HEK293T (cell line): ENCODE results near the gene RSPH6A.

Experiments used
- CTCF ChIA-PET: fragments of 350-600 bp; formaldehyde crosslinking; extraction: SDS; loops from one replicate; lab custom pipeline; 2021; ENCODE audit warnings: antibody characterized with exemption, inconsistent platforms; lab: Yijun Ruan, JAX
- POLR2A ChIA-PET: fragments of 350-600 bp; formaldehyde crosslinking; extraction: SDS; loops from one replicate; lab custom pipeline; 2020; ENCODE audit warnings: antibody characterized with exemption, inconsistent platforms; lab: Yijun Ruan, JAX
- DNase-seq: peaks from one replicate; pipeline ENCODE4 v3.0.0; 2012; ENCODE audit warnings: mixed read lengths; ENCODE audit errors: extremely low spot score
- ARNT ChIP-seq: fragments of 450-650 bp; IDR thresholded peaks from 2 replicates; pipeline ENCODE4 v1.6.1; 2017; ENCODE audit warnings: mild to moderate bottlenecking
- BHLHE40 ChIP-seq: fragments of 450-650 bp; IDR thresholded peaks from 2 replicates; pipeline ENCODE4 v1.6.1; 2016; ENCODE audit warnings: mild to moderate bottlenecking, moderate library complexity, borderline replicate concordance
- CTBP1 ChIP-seq: fragments of 450-650 bp; IDR thresholded peaks from 2 replicates; pipeline ENCODE4 v1.6.1; 2016; ENCODE audit warnings: borderline replicate concordance
- ELF4 ChIP-seq: fragments of 450-650 bp; IDR thresholded peaks from 2 replicates; pipeline ENCODE4 v1.6.1; 2017; ENCODE audit warnings: antibody characterized with exemption
- FOXA1 ChIP-seq: fragments of 450-650 bp; IDR thresholded peaks from 2 replicates; pipeline ENCODE4 v1.6.1; 2016; ENCODE audit warnings: mild to moderate bottlenecking
- FOXK2 ChIP-seq: fragments of 450-650 bp; IDR thresholded peaks from 2 replicates; pipeline ENCODE4 v1.6.1; 2016; ENCODE audit warnings: mild to moderate bottlenecking
- FOXM1 ChIP-seq: fragments of 450-650 bp; IDR thresholded peaks from 2 replicates; pipeline ENCODE4 v1.6.1; 2017; ENCODE audit warnings: mild to moderate bottlenecking, borderline replicate concordance
- HDGF ChIP-seq: fragments of 450-650 bp; IDR thresholded peaks from 2 replicates; pipeline ENCODE4 v1.6.1; 2017; ENCODE audit warnings: antibody characterized with exemption, borderline replicate concordance
- L3MBTL2 ChIP-seq: fragments of 450-650 bp; conservative IDR thresholded peaks from 2 replicates; pipeline ENCODE4 v1.6.1; 2016; ENCODE audit warnings: mild to moderate bottlenecking
- LEF1 ChIP-seq: fragments of 450-650 bp; IDR thresholded peaks from 2 replicates; pipeline ENCODE4 v1.6.1; 2017; ENCODE audit warnings: mild to moderate bottlenecking, borderline replicate concordance
- NFRKB ChIP-seq: fragments of 450-650 bp; IDR thresholded peaks from 2 replicates; pipeline ENCODE4 v1.6.1; 2016; ENCODE audit warnings: mild to moderate bottlenecking, moderate library complexity
- PKNOX1 ChIP-seq: fragments of 450-650 bp; IDR thresholded peaks from 2 replicates; pipeline ENCODE4 v1.6.1; 2016
- SP1 ChIP-seq: fragments of 450-650 bp; IDR thresholded peaks from 2 replicates; pipeline ENCODE4 v1.6.1; 2017
- SUZ12 ChIP-seq: fragments of 450-650 bp; IDR thresholded peaks from 2 replicates; pipeline ENCODE4 v1.6.1; 2016; ENCODE audit warnings: mild to moderate bottlenecking
- TARDBP ChIP-seq: fragments of 450-650 bp; IDR thresholded peaks from 2 replicates; pipeline ENCODE4 v1.6.1; 2016
- ZNF384 ChIP-seq: fragments of 450-650 bp; IDR thresholded peaks from 2 replicates; pipeline ENCODE4 v1.6.1; 2016

The RSPH6A gene

GRCh38 chr19:45812297-45812696 is 2.8 kb downstream of the RSPH6A start:
- DNase-seq = no peak
- POLR2A ChIA-PET = no interaction called here
- CTCF ChIA-PET = no interaction called here
- TF ChIP-seq L3MBTL2 (no peak), NFRKB (no peak), LEF1 (no peak), CTBP1 (no peak), ZNF384 (no peak), SUZ12 (no peak), HDGF (no peak), ARNT (no peak), ELF4 (no peak), FOXM1 (no peak), TARDBP (no peak), BHLHE40 (no peak), PKNOX1 (no peak), SP1 (no peak), FOXK2 (no peak), FOXA1 (no peak)

DNA sequence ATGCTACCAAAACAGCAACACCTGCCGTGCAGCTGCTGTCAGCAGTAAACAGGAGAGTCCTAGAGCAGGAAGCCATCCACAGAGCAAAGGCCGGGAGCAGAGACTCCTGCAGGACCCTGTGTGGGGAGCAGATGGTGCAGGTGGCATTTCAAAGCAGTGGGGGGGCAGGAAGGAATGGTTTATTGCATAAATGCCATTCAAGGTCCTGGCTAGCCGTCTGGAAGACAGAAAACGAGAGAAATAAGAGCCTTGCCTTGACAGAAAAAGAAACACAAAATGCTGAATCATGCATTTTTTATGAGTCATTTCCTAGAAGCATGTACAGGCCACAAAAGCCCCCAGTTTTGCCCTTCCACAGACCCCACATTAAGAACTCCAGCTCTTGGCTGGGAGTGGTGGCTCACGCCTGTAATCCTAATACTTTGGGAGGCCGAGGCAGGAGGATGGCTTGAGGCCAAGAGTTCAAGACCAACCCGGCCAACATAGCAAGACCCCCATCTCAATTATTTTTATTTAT is 5.4 kb downstream of the RSPH6A start:
- TF ChIP-seq TARDBP (no peak), ARNT (no peak), ZNF384 (no peak), FOXK2 (no peak), LEF1 (no peak), ELF4 (no peak), SUZ12 (no peak), PKNOX1 (no peak), FOXM1 (no peak)
- no peak for DNase-seq
- ChIA-PET POLR2A (no interaction called here), CTCF (no interaction called here)

DNA sequence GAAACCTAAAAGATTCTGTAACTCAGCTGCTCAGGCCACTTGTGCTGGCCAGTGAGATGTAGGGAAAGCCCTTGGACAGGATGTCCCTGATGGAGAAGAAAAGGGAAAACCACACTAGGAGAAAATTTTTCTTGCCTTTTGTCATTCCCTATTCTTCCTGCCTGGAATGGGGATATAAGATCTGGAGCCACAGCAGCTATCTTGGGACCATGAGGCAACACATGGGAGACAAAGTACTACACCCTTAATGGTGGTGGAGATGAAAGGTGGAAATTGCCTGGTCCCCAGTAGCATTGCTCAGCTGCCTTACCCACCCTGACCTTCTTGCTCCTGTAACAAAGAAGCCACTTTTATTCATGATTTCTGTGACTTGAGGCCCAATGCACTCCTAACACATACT is 9.4 kb downstream of the RSPH6A start:
- TF ChIP-seq ZNF384 (no peak), NFRKB (no peak), HDGF (no peak), SUZ12 (no peak), FOXA1 (no peak)
- POLR2A ChIA-PET = no interaction called here
- no peak for DNase-seq
- CTCF ChIA-PET = no interaction called here

GRCh38 chr19:45804959-45805230 is 10.2 kb downstream of the RSPH6A start:
- TF ChIP-seq FOXM1 (no peak), LEF1 (no peak), FOXA1 (no peak), SP1 (no peak), ARNT (no peak), ELF4 (no peak)
- CTCF ChIA-PET = interaction anchor here (0.8 to 1.4 kb wide), 2 partner anchors 12 to 37 kb away, joined by 4 to 5 read pairs; no protein-coding TSS in a partner anchor
- POLR2A ChIA-PET = interaction anchor here (1.1 kb wide), 1 partner anchor 36 kb away, joined by 3 read pairs; the partner anchor contains the start of gene SIX5
- DNase-seq = no peak

- DNase-seq = no peak
- TF ChIP-seq PKNOX1 = no peak
- no peak for TF ChIP-seq TARDBP
- TF ChIP-seq BHLHE40 = no peak
- no peak for TF ChIP-seq L3MBTL2
- no peak for TF ChIP-seq SUZ12
- no peak for TF ChIP-seq FOXM1
- no peak for TF ChIP-seq HDGF
- TF ChIP-seq LEF1 = no peak
- no peak for TF ChIP-seq ELF4
- no peak for TF ChIP-seq FOXK2
- no peak for TF ChIP-seq CTBP1
- TF ChIP-seq ARNT = no peak
- no peak for TF ChIP-seq SP1
- no peak for TF ChIP-seq ZNF384
- no peak for TF ChIP-seq NFRKB
- TF ChIP-seq FOXA1 = no peak
- ChIA-PET CTCF (interaction anchor here (0.8 to 1.4 kb wide), 3 partner anchors 13 to 37 kb away, joined by 3 to 5 read pairs (median 4); no protein-coding TSS in a partner anchor), POLR2A (interaction anchor here (1.1 kb wide), 1 partner anchor 35 kb away, joined by 3 read pairs; the partner anchor contains the start of gene SIX5)
Observed at GRCh38 chr19:45804140-45804958, 10.8 kb downstream of the RSPH6A start.

GRCh38 chr19:45801603-45802175 is 13.4 kb downstream of the RSPH6A start:
- no peak for DNase-seq
- TF ChIP-seq PKNOX1 = no peak
- ChIA-PET POLR2A (interaction anchor here (0.8 to 1.7 kb wide), 2 partner anchors 32 to 33 kb away, joined by 3 to 5 read pairs; partner anchors contain the start of gene SIX5), CTCF (interaction anchor here (0.9 to 1.1 kb wide), 2 partner anchors 31 to 32 kb away, joined by 3 read pairs; partner anchors contain the start of gene SIX5)
